HUDEP-2 (cell line): Measurements from ENCODE around the gene TMEM183A.
A peak's percentile ranks its signal among the peaks of the same experiment; 100 is the strongest.

Experiments
- DNase-seq, 76 experiments: peaks; one replicate each; lab custom pipeline; 2025; ENCODE audit not compliant: unreplicated experiment in 76 of 76; lab: John Stamatoyannopoulos, UW

TMEM183A gene

DNA sequence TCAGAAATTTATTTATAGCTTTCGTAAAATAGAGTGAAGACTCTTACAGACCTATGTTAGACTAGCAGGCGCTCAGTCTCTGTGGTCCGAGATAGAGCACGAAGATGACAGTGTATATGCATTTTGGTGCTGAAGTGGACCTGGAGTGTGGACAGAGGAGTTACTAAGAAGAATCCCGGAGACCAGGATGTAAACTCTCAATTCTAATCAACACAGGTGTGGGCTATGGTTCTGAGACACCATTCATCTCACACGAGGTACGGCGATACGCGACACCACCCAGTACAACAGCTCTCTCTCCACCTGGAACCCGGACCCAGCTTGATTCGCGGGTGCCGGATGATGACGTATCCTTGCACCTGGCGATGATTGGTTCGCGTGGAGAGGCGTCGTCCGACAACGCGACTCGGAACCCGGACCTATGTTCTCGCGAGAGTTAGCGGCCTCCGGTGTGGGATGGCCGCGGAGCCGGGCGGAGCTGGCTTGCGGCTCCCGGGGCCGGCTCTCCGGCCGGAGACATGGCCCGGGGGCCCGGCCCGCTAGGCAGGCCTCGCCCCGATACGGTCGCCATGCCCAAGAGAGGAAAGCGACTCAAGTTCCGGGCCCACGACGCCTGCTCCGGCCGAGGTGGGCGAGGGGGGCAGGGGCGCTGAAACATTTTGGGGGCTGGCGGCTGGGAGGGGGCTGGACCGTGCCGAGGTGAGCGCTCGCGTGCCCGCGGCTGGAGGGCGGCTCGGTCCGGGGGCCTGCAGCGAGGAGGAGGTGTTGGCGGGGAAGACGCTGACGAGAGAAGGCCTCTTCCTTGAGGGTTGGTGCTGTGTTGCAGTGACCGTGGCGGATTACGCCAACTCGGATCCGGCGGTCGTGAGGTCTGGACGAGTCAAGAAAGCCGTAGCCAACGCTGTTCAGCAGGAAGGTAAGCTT lies at the start of gene TMEM183A:
Gene TMEM183A (plus strand): TSS at position 427 of the 924 bp plus-strand sequence. CDS start 92 bp downstream, at position 519.
- peak in 75 of 76 experiments; percentile 56 to 98 (median 94) for DNase-seq

DNA sequence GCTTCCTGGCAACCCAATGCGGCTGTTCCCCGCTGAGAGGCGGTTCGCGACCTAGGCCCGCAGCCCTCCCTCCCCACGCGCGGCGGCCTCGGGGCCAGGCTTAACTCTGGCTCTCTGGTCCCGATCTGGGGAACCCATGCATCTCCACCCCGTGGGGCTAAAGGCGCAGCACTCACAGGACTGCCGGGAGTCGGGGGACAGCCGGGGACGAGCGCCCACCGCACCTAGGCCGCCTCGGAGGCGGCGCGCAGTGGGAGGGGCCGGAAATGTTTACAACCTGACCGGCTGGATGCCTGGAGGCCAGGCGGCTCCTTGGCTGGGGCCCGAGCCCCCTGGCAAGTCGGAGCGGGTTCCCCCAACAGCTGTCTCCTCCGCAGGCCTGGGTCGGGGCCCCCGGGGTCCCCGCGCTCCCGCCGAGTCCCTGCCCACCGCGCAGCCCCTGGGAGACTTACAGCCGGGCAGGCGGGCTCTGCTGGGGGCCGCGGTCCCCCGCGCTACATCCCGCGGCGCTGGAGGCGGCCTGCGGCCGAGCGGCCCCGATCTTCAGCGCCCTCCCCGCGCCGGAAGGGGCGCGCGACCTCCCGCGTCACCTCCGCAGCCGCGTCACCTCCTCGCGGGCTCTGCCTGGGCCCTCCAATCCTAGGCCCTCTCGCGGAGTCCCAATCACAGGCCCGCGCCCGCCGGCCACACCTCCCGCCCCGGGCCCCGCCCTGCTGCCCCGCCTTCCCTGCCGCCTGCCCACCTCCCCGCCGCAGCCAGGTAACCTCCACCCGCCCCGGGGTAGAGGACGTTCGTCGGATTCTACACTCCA lies 49.2 kb upstream of the TMEM183A start, which contains the start of gene ADIPOR1:
Gene ADIPOR1 (minus strand): TSS at position 580 of the 811 bp plus-strand sequence. CDS start 7,242 bp downstream, outside the sequence.
- DNase-seq, result peak in 71 of 76 experiments; percentile 34 to 90 (median 75)

GRCh38 chr1:202958544-202959275 lies 48.5 kb upstream of the TMEM183A start:
- peak in 25 of 76 experiments; percentile 6 to 79 (median 34) for DNase-seq

- DNase-seq, result peak in 12 of 76 experiments; percentile 9 to 41 (median 22)
These were observed 47.9 kb upstream of the TMEM183A start for GRCh38 chr1:202959276-202959620.

DNA sequence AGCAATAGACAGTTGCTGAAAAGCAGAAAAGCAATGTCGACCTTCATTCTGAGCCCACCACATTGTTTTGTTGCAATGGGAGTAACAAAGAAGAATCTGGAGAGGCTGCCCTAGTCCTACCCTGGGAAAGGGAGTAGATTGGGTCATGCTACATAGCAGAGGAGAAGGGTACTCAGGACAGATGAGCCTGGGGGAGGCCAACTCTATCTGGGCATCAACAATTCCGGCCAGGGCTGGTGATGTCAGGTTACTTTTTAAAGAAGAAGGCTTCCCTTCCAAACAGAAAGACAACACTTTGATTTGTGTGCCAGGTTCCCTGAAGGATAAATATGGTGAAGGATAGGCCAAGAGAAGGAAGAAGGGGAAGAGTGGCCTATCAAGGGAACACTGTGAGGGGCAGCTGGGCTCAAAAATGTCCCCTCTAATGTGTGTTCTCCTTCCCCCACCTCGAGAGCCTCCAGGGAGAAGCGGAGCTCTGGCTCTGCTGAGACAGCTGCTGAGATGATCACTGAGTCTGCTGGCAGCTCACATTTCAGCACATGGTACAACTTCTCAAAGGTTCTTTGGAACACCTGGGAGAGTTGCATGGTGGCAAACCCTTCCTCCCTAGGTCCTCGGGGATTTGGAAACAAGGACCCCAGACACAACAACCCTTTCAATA lies 45.8 kb upstream of the TMEM183A start:
- no peak for DNase-seq

DNA sequence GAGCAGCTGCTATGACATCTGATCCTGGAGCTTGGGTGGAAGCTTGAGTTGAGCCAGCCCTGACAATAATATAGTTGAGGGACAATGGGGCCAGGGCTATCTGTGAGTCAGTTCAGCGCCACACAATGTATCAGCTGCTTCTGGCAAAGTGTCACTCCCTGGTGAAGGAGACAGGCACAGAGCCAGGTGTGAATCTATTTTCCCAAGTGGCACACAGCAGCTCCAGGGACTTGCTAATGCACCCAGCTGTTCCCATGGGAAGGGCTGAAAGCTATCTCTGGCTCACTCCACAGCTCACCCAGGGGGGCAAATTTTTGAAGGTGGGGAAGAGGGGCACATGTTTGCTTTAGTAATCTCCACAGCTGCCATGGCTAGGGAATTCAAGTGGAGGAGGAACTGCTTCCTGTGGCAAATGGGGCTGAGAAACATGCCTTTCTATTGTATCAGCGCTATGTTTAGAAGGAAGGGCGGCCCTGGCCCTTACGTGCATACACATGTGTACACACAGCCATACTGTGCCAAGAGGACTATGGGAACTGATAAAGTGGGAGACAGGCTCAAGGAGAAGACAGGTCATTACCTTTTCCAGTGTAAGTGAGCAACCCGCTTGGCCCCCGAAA lies 42.3 kb upstream of the TMEM183A start:
- DNase-seq, result peak in 1 of 76 experiments; percentile 2

- no peak for DNase-seq
These were observed 41.8 kb upstream of the TMEM183A start for GRCh38 chr1:202965422-202965821.

DNA sequence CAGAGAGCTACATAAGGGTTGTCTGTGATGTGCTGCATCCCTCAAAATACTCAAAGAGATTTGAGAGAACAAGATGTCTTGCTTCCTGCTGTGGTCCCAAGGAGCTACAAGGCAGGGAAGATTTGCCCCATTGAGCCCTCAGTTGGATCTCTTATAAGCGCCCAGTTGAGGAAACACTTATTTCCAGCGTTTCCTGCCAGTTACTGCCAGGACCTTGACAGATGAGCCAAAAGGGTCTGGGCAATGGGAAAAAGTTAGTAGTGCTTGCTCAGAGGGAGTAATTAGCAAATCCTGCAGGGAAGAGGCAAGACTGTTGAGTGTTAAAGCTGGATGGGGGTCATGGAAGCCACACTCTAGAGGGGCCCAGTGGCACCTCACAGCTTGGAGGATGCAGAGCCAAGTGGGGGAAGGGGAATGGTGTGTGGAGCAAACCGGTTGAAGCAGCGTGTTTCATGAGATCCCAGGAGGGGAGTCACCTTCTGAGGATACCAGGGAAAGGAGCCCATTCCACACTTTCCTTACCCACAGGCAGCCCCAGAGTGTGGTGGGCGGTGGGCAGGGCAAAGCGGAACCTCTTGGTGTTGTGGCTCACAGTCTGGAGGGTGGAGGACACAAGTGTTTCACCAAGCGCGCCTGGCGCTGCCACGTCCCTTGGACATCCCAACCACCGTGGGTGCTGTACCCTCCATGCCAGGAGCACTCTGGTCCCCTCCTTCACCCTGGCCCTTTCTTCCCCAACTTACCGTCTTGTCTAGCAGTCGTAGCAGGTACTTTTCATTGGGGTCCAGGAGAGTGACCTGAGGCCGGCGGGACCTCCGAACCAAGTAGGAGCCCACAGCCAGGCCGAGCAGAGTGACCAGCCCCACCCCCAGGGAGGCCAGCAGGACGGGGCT lies 40.9 kb upstream of the TMEM183A start:
- no peak for DNase-seq

- DNase-seq, result peak in 8 of 76 experiments; percentile 3 to 35 (median 23)
These were observed 39.4 kb upstream of the TMEM183A start for GRCh38 chr1:202967684-202968281.

- DNase-seq, result no peak
These were observed 38.8 kb upstream of the TMEM183A start for GRCh38 chr1:202968351-202968750.

DNA sequence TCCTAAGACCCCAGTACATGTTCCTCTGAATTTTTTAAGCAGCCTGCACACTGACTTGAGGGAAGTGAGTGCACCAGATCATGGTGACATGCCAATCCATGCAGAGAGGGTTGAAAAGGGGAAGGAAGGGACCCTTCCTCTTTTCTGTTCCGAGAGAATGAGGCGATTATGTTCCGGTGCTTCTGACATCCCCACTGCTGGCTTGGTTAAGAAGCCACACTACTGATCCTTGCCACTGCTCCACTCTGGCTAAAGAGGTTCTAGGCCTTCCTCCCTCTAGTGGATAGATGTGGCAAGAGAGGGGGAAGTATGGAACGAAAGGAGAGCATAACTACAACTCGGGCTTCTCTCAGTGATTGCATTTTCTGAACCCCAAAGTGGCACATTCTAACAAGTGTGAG lies 38.3 kb upstream of the TMEM183A start:
- DNase-seq, result peak in 71 of 76 experiments; percentile 9 to 82 (median 54)

DNA sequence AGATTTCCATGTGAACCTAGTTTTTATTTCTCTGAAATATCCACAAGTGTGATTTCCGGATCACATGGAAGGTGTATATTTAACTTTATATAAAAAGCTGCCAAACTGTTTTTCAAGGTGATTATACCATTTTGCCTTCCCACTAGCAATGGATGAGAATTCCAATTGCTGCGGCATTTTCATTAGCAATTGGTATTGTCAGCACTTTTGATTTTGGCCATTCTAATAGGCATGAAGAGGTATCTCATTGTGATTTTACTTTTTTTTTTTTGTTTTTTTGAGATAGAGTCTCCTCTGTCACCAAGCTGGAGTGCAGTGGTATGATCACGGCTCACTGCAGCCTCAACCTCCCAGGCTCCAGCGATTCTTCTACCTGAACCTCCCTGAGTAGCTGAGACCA lies 35.1 kb upstream of the TMEM183A start:
- DNase-seq, result no peak

DNA sequence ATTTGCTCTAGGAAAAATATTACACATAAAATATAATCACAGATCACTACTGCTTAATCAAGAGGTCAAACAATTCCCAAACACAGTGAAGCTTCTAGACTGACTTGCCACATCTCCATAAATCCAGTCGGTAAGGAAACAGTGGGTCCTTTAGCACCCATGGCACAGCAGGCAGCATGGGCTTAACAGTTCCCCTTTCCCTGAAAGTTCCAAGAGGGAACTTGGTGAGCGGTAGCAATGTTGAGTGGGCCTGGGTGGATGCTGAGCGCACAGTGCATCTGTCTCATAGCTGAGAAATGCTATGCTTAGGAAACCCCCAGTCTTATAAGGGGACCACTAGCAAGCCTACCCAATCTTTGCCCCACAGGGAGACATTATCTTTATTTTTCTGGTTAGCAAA lies 32.3 kb upstream of the TMEM183A start:
- no peak for DNase-seq

- DNase-seq, result no peak
These were observed 30.5 kb upstream of the TMEM183A start for GRCh38 chr1:202976633-202977032.

- DNase-seq, result no peak
These were observed 27.7 kb upstream of the TMEM183A start for GRCh38 chr1:202979459-202979858.

GRCh38 chr1:202981939-202982338 lies 25.2 kb upstream of the TMEM183A start:
- peak in 16 of 76 experiments; percentile 3 to 64 (median 17) for DNase-seq

- DNase-seq, result no peak
These were observed 24.3 kb upstream of the TMEM183A start for GRCh38 chr1:202982715-202983430.
